HCT116 (cell line): ENCODE measurements around the gene FCRL2. TPM values are rescaled to one million over a fixed set of nuclear protein-coding genes. Genes with fewer than 3 reads are reported as not detected.

Experiments
- ATAC-seq: fragments of 200-7000 bp; cut with Tn5 transposase; 2 replicates; pipeline ENCODE4 v1.9.1; 2020; ENCODE audit warnings: mild to moderate bottlenecking, moderate library complexity
- BruUV-seq: library from RNA; stranded (reverse); fragments of 400-500 nt; replicated peaks from 2 replicates; lab custom pipeline; 2021; lab: Mats Ljungman, UMichigan
- CTCF ChIA-PET: fragments of 300-600 bp; sonication (Branson Sonifier 250); formaldehyde crosslinking; loops from one replicate; lab custom pipeline; 2021; ENCODE audit warnings: antibody characterized with exemption; lab: Charles Lee
- POLR2A ChIA-PET: fragments of 300-600, 350-600 bp; sonication (Branson Sonifier 250); formaldehyde crosslinking; loops from one replicate; lab custom pipeline; 2021; ENCODE audit warnings: antibody characterized with exemption; lab: Charles Lee
- RAD21 ChIA-PET, 2 experiments: fragments of 300-600 bp; sonication (Branson Sonifier 250); formaldehyde crosslinking; loops; one replicate each; lab custom pipeline; 2023; ENCODE audit warnings: low total read pairs in 2 of 2; ENCODE audit not compliant: uncharacterized antibody in 2 of 2, unreplicated experiment in 2 of 2, low non-redundant PET in 1 of 2; lab: Charles Lee
- DNase-seq: peaks from one replicate; pipeline ENCODE4 v3.0.0-alpha.2; 2010; ENCODE audit warnings: low read depth, low spot score
- H2AFZ ChIP-seq: fragments of 200-600 bp; shearing (Covaris generic), sonication (generic); 2 replicates; pipeline ENCODE4 v1.6.1; 2017; ENCODE audit warnings: low read depth, mixed run types, mixed read lengths, antibody characterized with exemption, low read length; ENCODE audit not compliant: poor library complexity, severe bottlenecking
- H3K27ac ChIP-seq: 2 replicates; pipeline ENCODE4 v1.5.1; 2012; ENCODE audit warnings: low read depth, low read length
- H3K27me3 ChIP-seq: fragments of 200-600 bp; sonication (generic); 2 replicates; pipeline ENCODE4 v1.6.1; 2016; ENCODE audit warnings: mixed run types, low read length, mixed read lengths; ENCODE audit not compliant: insufficient read depth
- H3K36me3 ChIP-seq, 2 experiments: fragments of 200-500 bp in 1 of 2; fragments of 200-600 bp in 1 of 2; sonication (Bioruptor generic) in 1 of 2; sonication (generic) in 1 of 2; 2 replicates each; pipeline versions ENCODE4 v1.5.1 to v1.6.1; 2014 to 2016; ENCODE audit warnings: low read length in 2 of 2, inconsistent platforms in 1 of 2, mixed read lengths in 1 of 2, mixed run types in 1 of 2; ENCODE audit not compliant: insufficient read depth in 2 of 2, control insufficient read depth in 1 of 2
- H3K4me1 ChIP-seq, 2 experiments: fragments of 200-600 bp in 1 of 2; sonication (generic) in 1 of 2; 2 replicates each; pipeline versions ENCODE4 v1.5.1 to v1.6.1; 2012 to 2017; ENCODE audit warnings: low read length in 2 of 2, inconsistent platforms in 1 of 2, mild to moderate bottlenecking in 1 of 2, mixed read lengths in 1 of 2, mixed run types in 1 of 2, moderate library complexity in 1 of 2; ENCODE audit not compliant: insufficient read depth in 2 of 2, control insufficient read depth in 1 of 2
- H3K4me2 ChIP-seq: fragments of 200-600 bp; sonication (generic); 2 replicates; pipeline ENCODE4 v1.6.1; 2017; ENCODE audit warnings: mixed run types, low read length, mixed read lengths
- H3K4me3 ChIP-seq, 2 experiments: fragments of 200-600 bp in 1 of 2; sonication (generic) in 1 of 2; replicated peaks in 1 of 2; 2 replicates each; pipeline ENCODE4 v1.5.1; 2011 to 2016; ENCODE audit warnings: low read length in 2 of 2, control low read depth in 1 of 2, low read depth in 1 of 2, mild to moderate bottlenecking in 1 of 2, mixed read lengths in 1 of 2, mixed run types in 1 of 2
- H3K79me2 ChIP-seq: fragments of 200-600 bp; sonication (generic); 2 replicates; pipeline ENCODE4 v1.6.1; 2017; ENCODE audit warnings: mild to moderate bottlenecking, mixed run types, low read length, moderate library complexity, mixed read lengths; ENCODE audit not compliant: insufficient read depth
- H3K9ac ChIP-seq: fragments of 200-600 bp; sonication (generic); 2 replicates; pipeline ENCODE4 v1.6.1; 2016; ENCODE audit warnings: low read length, mixed read lengths
- H3K9me2 ChIP-seq: fragments of 200-600 bp; sonication (generic), shearing (Covaris generic); 2 replicates; pipeline ENCODE4 v1.6.1; 2017; ENCODE audit warnings: mixed run types, mild to moderate bottlenecking, moderate library complexity; ENCODE audit not compliant: insufficient read depth
- H3K9me3 ChIP-seq, 2 experiments: fragments of 200-500 bp in 1 of 2; fragments of 200-600 bp in 1 of 2; sonication (Bioruptor generic) in 1 of 2; sonication (generic) in 1 of 2; 2 replicates each; pipeline ENCODE4 v1.6.1; 2014 to 2017; ENCODE audit warnings: low read length in 2 of 2, mixed read lengths in 2 of 2, inconsistent platforms in 1 of 2, low read depth in 1 of 2, mild to moderate bottlenecking in 1 of 2, mixed run types in 1 of 2, moderate library complexity in 1 of 2; ENCODE audit not compliant: control insufficient read depth in 1 of 2, insufficient read depth in 1 of 2
- H4K20me1 ChIP-seq: fragments of 200-600 bp; sonication (generic), shearing (Covaris generic); 2 replicates; pipeline ENCODE4 v1.6.1; 2017; ENCODE audit warnings: mixed run types, mild to moderate bottlenecking, moderate library complexity; ENCODE audit not compliant: insufficient read depth
- EGR1 ChIP-seq: IDR thresholded peaks from 2 replicates; pipeline ENCODE4 v1.6.1; 2012; ENCODE audit warnings: low read depth
- FOSL1 ChIP-seq: IDR thresholded peaks from 2 replicates; pipeline ENCODE4 v1.6.1; 2012; ENCODE audit warnings: low read depth
- JUND ChIP-seq: IDR thresholded peaks from 2 replicates; pipeline ENCODE4 v1.6.1; 2012
- POLR2A ChIP-seq: IDR thresholded peaks from 2 replicates; pipeline ENCODE4 v1.7.0; 2011; ENCODE audit warnings: borderline replicate concordance; ENCODE audit not compliant: insufficient read depth, insufficient read length; ENCODE audit errors: extremely low read depth
- POLR2AphosphoS5 ChIP-seq: IDR thresholded peaks from 2 replicates; pipeline ENCODE4 v1.6.1; 2011; ENCODE audit warnings: mild to moderate bottlenecking, low read depth, low read length, moderate library complexity
- YY1 ChIP-seq: IDR thresholded peaks from 2 replicates; pipeline ENCODE4 v1.6.1; 2011; ENCODE audit warnings: low read length, low read depth, moderate library complexity, mild to moderate bottlenecking; ENCODE audit not compliant: insufficient replicate concordance; ENCODE audit errors: extremely low read depth
- ZNF274 ChIP-seq: fragments of 200-500 bp; sonication (Bioruptor generic); IDR thresholded peaks from 2 replicates; pipeline ENCODE4 v1.6.1; 2014; ENCODE audit warnings: mild to moderate bottlenecking, low read depth, low read length, inconsistent platforms
- intact Hi-C: fragments of 100-400 bp; cut with micrococcal nuclease; formaldehyde crosslinking; loops from 2 replicates; pipeline ENCODE4 v1.10.0; 2022
- total RNA-seq: library from RNA; stranded (reverse); gene quantifications from one replicate; pipeline ENCODE4 v1.2.1, GENCODE V29; 2021; ENCODE audit not compliant: unreplicated experiment
- TF ChIP-seq, protein P1 (sequence below), 3 experiments: fragments of 200-600 bp in 1 of 3; sonication (generic) in 1 of 3; IDR thresholded peaks in 2 of 3; conservative IDR thresholded peaks in 1 of 3; 2 replicates each; pipeline ENCODE4 v1.5.1; 2012 to 2017; ENCODE audit warnings: low read depth in 2 of 3, low read length in 2 of 3, antibody characterized with exemption in 1 of 3, borderline replicate concordance in 1 of 3, control low read depth in 1 of 3, mild to moderate bottlenecking in 1 of 3, mixed read lengths in 1 of 3, mixed run types in 1 of 3, moderate library complexity in 1 of 3; ENCODE audit not compliant: insufficient read depth in 1 of 3
- TF ChIP-seq, protein P2 (sequence below): IDR thresholded peaks from 2 replicates; pipeline ENCODE4 v1.6.1; 2012
- TF ChIP-seq, protein P3 (sequence below): IDR thresholded peaks from 2 replicates; pipeline ENCODE4 v1.6.1; 2012

FCRL2 gene
- total RNA-seq, 1 experiment from 2014 or later, result not detected

DNA sequence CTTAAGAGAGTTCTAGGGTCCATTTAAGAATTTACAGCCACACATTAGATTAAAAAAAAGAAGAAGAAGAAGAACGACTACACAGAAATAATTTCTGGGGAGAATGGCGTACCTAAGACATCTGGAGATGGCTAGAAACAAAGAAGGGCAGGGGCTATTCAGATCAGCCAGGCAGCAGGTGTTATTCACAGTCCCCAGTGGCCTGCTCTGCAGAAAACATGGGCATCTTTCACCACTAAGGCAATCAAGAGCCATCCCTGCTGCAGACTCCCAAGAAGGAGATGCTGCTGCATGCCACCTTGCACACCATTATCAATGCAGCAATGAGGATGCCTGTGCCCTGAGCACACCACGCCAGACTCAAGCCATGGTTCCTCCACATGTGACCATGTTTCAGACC lies 7.9 kb upstream of the FCRL2 start:
- Histone ChIP-seq H3K4me1 (no peaks in the 10 kb centered on the region), H3K27ac (no peak overlapping the region), H3K9me3 (no peaks in the 10 kb centered on the region), H3K36me3 (no peaks in the 10 kb centered on the region), H3K9ac (no peak overlapping the region)
- POLR2A ChIA-PET, result no interaction called here
- CTCF ChIA-PET, result no interaction called here
- intact Hi-C loops, result no loop called here
- DNase-seq, result no peak
- no peak for TF ChIP-seq JUND
- TF ChIP-seq YY1, result no peak
- TF ChIP-seq, protein P1, sequence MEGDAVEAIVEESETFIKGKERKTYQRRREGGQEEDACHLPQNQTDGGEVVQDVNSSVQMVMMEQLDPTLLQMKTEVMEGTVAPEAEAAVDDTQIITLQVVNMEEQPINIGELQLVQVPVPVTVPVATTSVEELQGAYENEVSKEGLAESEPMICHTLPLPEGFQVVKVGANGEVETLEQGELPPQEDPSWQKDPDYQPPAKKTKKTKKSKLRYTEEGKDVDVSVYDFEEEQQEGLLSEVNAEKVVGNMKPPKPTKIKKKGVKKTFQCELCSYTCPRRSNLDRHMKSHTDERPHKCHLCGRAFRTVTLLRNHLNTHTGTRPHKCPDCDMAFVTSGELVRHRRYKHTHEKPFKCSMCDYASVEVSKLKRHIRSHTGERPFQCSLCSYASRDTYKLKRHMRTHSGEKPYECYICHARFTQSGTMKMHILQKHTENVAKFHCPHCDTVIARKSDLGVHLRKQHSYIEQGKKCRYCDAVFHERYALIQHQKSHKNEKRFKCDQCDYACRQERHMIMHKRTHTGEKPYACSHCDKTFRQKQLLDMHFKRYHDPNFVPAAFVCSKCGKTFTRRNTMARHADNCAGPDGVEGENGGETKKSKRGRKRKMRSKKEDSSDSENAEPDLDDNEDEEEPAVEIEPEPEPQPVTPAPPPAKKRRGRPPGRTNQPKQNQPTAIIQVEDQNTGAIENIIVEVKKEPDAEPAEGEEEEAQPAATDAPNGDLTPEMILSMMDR (IDR thresholded peaks at IDR 0.05 in 2 of 3, conservative IDR thresholded peaks at IDR 0.05 in 1 of 3; ENCODE audit: borderline replicate concordance in 1 of 3, insufficient read depth in 1 of 3, low read depth in 2 of 3, low read length in 2 of 3), result no peak
- no peak for TF ChIP-seq FOSL1
- no peak for TF ChIP-seq POLR2AphosphoS5
- TF ChIP-seq ZNF274, result no peak
- no peak for TF ChIP-seq POLR2A
- no peak for TF ChIP-seq EGR1
- TF ChIP-seq, protein P2, sequence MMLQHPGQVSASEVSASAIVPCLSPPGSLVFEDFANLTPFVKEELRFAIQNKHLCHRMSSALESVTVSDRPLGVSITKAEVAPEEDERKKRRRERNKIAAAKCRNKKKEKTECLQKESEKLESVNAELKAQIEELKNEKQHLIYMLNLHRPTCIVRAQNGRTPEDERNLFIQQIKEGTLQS, result no peak
- TF ChIP-seq, protein P3, sequence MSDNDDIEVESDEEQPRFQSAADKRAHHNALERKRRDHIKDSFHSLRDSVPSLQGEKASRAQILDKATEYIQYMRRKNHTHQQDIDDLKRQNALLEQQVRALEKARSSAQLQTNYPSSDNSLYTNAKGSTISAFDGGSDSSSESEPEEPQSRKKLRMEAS, result no peak
- TF ChIP-seq, all 23 proteins: peak for 0
- Histone ChIP-seq H3K4me3 (no peak overlapping the region), H3K9me2 (no peaks in the 10 kb centered on the region), H3K27me3 (no peaks in the 10 kb centered on the region), H2AFZ (no peak overlapping the region), H3K4me2 (no peak overlapping the region), H3K79me2 (no peaks in the 10 kb centered on the region), H4K20me1 (no peaks in the 10 kb centered on the region)
- BruUV-seq, result no TSS peak
- no peak for ATAC-seq
- RAD21 ChIA-PET, result no interaction called here
